ENCODE data around the gene CBFA2T3. TPM values are rescaled to one million over a fixed set of nuclear protein-coding genes. Genes with fewer than 3 reads are reported as not detected.

Gene CBFA2T3
- total RNA-seq, 1 donor from 2014 or later, result not detected

- H3K27me3 Mint-ChIP-seq, result peaks cover 42% of the 10 kb centered on the region
- H3K4me1 Mint-ChIP-seq, result no peaks in the 10 kb centered on the region
- no peaks in the 10 kb centered on the region for H3K36me3 Mint-ChIP-seq (ENCODE audit: low read depth)
- no peak overlapping the region for H3K27ac Mint-ChIP-seq
- H3K9me3 Mint-ChIP-seq, result no peaks in the 10 kb centered on the region
- intact Hi-C loops (cut with micrococcal nuclease), result loop anchor here (1.0 to 10.0 kb wide), 3 partner anchors 153 to 274 kb away; partner anchors contain the start of gene ACSF3
- peak; percentile 85 for DNase-seq
- peak overlapping the region; percentile 40 for H3K4me3 Mint-ChIP-seq
These were observed 34.8 kb downstream of the CBFA2T3 start for GRCh38 chr16:88941913-88942909.

- Mint-ChIP-seq H3K36me3 (ENCODE audit: low read depth) (no peaks in the 10 kb centered on the region), H3K4me3 (no peak overlapping the region), H3K27ac (no peak overlapping the region), H3K4me1 (no peaks in the 10 kb centered on the region), H3K9me3 (no peaks in the 10 kb centered on the region), H3K27me3 (peaks cover 45% of the 10 kb centered on the region)
- DNase-seq, result no peak
- intact Hi-C loops (cut with micrococcal nuclease), result loop anchor here (10.0 kb wide), 1 partner anchor 154 kb away; the partner anchor contains the start of gene ACSF3
These were observed 35.9 kb downstream of the CBFA2T3 start for GRCh38 chr16:88940862-88941817.

- no peak overlapping the region for H3K4me3 Mint-ChIP-seq
- no peak for DNase-seq
- peaks cover 43% of the 10 kb centered on the region for H3K27me3 Mint-ChIP-seq
- intact Hi-C loops (cut with micrococcal nuclease), result loop anchor here (10.0 kb wide), 1 partner anchor 155 kb away; the partner anchor contains the start of gene ACSF3
- no peaks in the 10 kb centered on the region for H3K36me3 Mint-ChIP-seq (ENCODE audit: low read depth)
- H3K9me3 Mint-ChIP-seq, result no peaks in the 10 kb centered on the region
- H3K4me1 Mint-ChIP-seq, result no peaks in the 10 kb centered on the region
- H3K27ac Mint-ChIP-seq, result no peak overlapping the region
These were observed 36.8 kb downstream of the CBFA2T3 start for GRCh38 chr16:88939972-88940861.

GRCh38 chr16:88939245-88939971 is 37.6 kb downstream of the CBFA2T3 start:
- no peak overlapping the region for H3K4me3 Mint-ChIP-seq
- no peaks in the 10 kb centered on the region for H3K36me3 Mint-ChIP-seq (ENCODE audit: low read depth)
- no peak for DNase-seq
- no peak overlapping the region for H3K27ac Mint-ChIP-seq
- intact Hi-C loops (cut with micrococcal nuclease), result no loop called here
- peaks cover 38% of the 10 kb centered on the region for H3K27me3 Mint-ChIP-seq
- H3K9me3 Mint-ChIP-seq, result no peaks in the 10 kb centered on the region
- no peaks in the 10 kb centered on the region for H3K4me1 Mint-ChIP-seq

GRCh38 chr16:88938777-88939244 is 38.2 kb downstream of the CBFA2T3 start:
- no peak overlapping the region for H3K4me3 Mint-ChIP-seq
- no peak overlapping the region for H3K27ac Mint-ChIP-seq
- no peaks in the 10 kb centered on the region for H3K36me3 Mint-ChIP-seq (ENCODE audit: low read depth)
- H3K9me3 Mint-ChIP-seq, result no peaks in the 10 kb centered on the region
- intact Hi-C loops (cut with micrococcal nuclease), result no loop called here
- peaks cover 38% of the 10 kb centered on the region for H3K27me3 Mint-ChIP-seq
- H3K4me1 Mint-ChIP-seq, result no peaks in the 10 kb centered on the region
- DNase-seq, result no peak

GRCh38 chr16:88938119-88938776 is 38.8 kb downstream of the CBFA2T3 start:
- Mint-ChIP-seq H3K4me1 (no peaks in the 10 kb centered on the region), H3K36me3 (ENCODE audit: low read depth) (no peaks in the 10 kb centered on the region), H3K4me3 (no peak overlapping the region), H3K27ac (no peak overlapping the region), H3K27me3 (peaks cover 34% of the 10 kb centered on the region), H3K9me3 (no peaks in the 10 kb centered on the region)
- intact Hi-C loops (cut with micrococcal nuclease), result no loop called here
- DNase-seq, result no peak

GRCh38 chr16:88937206-88937621 is 39.8 kb downstream of the CBFA2T3 start:
- no peaks in the 10 kb centered on the region for H3K36me3 Mint-ChIP-seq (ENCODE audit: low read depth)
- peaks cover 27% of the 10 kb centered on the region for H3K27me3 Mint-ChIP-seq
- intact Hi-C loops (cut with micrococcal nuclease), result no loop called here
- DNase-seq, result no peak
- no peak overlapping the region for H3K27ac Mint-ChIP-seq
- H3K4me1 Mint-ChIP-seq, result no peaks in the 10 kb centered on the region
- H3K9me3 Mint-ChIP-seq, result no peaks in the 10 kb centered on the region
- H3K4me3 Mint-ChIP-seq, result no peak overlapping the region

- Mint-ChIP-seq H3K9me3 (no peaks in the 10 kb centered on the region), H3K27me3 (peaks cover 24% of the 10 kb centered on the region), H3K4me1 (no peaks in the 10 kb centered on the region), H3K27ac (no peak overlapping the region), H3K36me3 (ENCODE audit: low read depth) (no peaks in the 10 kb centered on the region), H3K4me3 (no peak overlapping the region)
- no peak for DNase-seq
- intact Hi-C loops (cut with micrococcal nuclease), result no loop called here
These were observed 40.3 kb downstream of the CBFA2T3 start for GRCh38 chr16:88936556-88937205.

GRCh38 chr16:88936008-88936555 is 40.9 kb downstream of the CBFA2T3 start:
- Mint-ChIP-seq H3K4me1 (no peaks in the 10 kb centered on the region), H3K27ac (no peak overlapping the region), H3K9me3 (no peaks in the 10 kb centered on the region), H3K27me3 (peaks cover 24% of the 10 kb centered on the region), H3K36me3 (ENCODE audit: low read depth) (no peaks in the 10 kb centered on the region), H3K4me3 (no peak overlapping the region)
- peak; percentile 65 for DNase-seq
- intact Hi-C loops (cut with micrococcal nuclease), result no loop called here

- intact Hi-C loops (cut with micrococcal nuclease), result no loop called here
- no peaks in the 10 kb centered on the region for H3K36me3 Mint-ChIP-seq (ENCODE audit: low read depth)
- no peaks in the 10 kb centered on the region for H3K9me3 Mint-ChIP-seq
- H3K27me3 Mint-ChIP-seq, result peaks cover 19% of the 10 kb centered on the region
- H3K4me3 Mint-ChIP-seq, result no peak overlapping the region
- H3K27ac Mint-ChIP-seq, result no peak overlapping the region
- DNase-seq, result no peak
- no peaks in the 10 kb centered on the region for H3K4me1 Mint-ChIP-seq
These were observed 42.8 kb downstream of the CBFA2T3 start for GRCh38 chr16:88934066-88934667.

GRCh38 chr16:88932929-88933328 is 44.1 kb downstream of the CBFA2T3 start:
- intact Hi-C loops (cut with micrococcal nuclease), result no loop called here
- Mint-ChIP-seq H3K4me3 (no peak overlapping the region), H3K27me3 (peaks cover 13% of the 10 kb centered on the region), H3K9me3 (no peaks in the 10 kb centered on the region), H3K4me1 (no peaks in the 10 kb centered on the region), H3K27ac (no peak overlapping the region), H3K36me3 (ENCODE audit: low read depth) (no peaks in the 10 kb centered on the region)
- no peak for DNase-seq
